K562 (cell line): ENCODE measurements around the gene G6PC3. TPM values are rescaled to one million over a fixed set of nuclear protein-coding genes. Genes with fewer than 3 reads are reported as not detected.

Experiments
- CBFA2T3 ChIP-seq: fragments of 450-650 bp; IDR thresholded peaks from 2 replicates; pipeline ENCODE4 v1.6.1; 2017
- CBX3 ChIP-seq, 2 experiments: IDR thresholded peaks; 1 replicate in 1 of 2; 2 replicates in 1 of 2; pipeline ENCODE4 v1.6.1; 2012; ENCODE audit warnings: inconsistent platforms in 2 of 2, low read length in 2 of 2, borderline replicate concordance in 1 of 2, control low read depth in 1 of 2
- EGR1 ChIP-seq: fragments of 450-650 bp; conservative IDR thresholded peaks from 2 replicates; pipeline ENCODE4 v1.6.1; 2017; ENCODE audit warnings: mild to moderate bottlenecking
- FIP1L1 ChIP-seq: fragments of 200-400 bp; formaldehyde crosslinking; IDR thresholded peaks from 2 replicates; pipeline ENCODE4 v1.6.1; 2018; ENCODE audit warnings: mild to moderate bottlenecking, low read depth, low read length; ENCODE audit not compliant: poor library complexity, severe bottlenecking
- HSF4 ChIP-seq: fragments of 250-450 bp; sonication (Bioruptor Pico); IDR thresholded peaks from 2 replicates; pipeline ENCODE4 v2.1.2; 2022; ENCODE audit warnings: mild to moderate bottlenecking, moderate library complexity, borderline replicate concordance
- MAFG ChIP-seq: fragments of 450-650 bp; conservative IDR thresholded peaks from 2 replicates; pipeline ENCODE4 v1.6.1; 2016; ENCODE audit warnings: missing genetic modification characterization, missing compliant biosample characterization
- MBD2 ChIP-seq: sonication (generic); IDR thresholded peaks from 2 replicates; pipeline ENCODE4 v1.6.1; 2016; ENCODE audit warnings: low read depth, borderline replicate concordance
- NFATC3 ChIP-seq: fragments of 450-650 bp; IDR thresholded peaks from 2 replicates; pipeline ENCODE4 v1.6.1; 2017; ENCODE audit warnings: mild to moderate bottlenecking
- NFIX ChIP-seq: fragments of 250-450 bp; sonication (Bioruptor Pico); IDR thresholded peaks from 2 replicates; pipeline ENCODE4 v1.4.0; 2020; ENCODE audit warnings: low read depth, mild to moderate bottlenecking, moderate library complexity
- NONO ChIP-seq, 2 experiments: fragments of 200-400 bp in 1 of 2; fragments of 450-650 bp in 1 of 2; formaldehyde crosslinking in 1 of 2; IDR thresholded peaks; 2 replicates each; pipeline ENCODE4 v1.6.1; 2017; ENCODE audit warnings: low read depth in 2 of 2, mild to moderate bottlenecking in 2 of 2, moderate library complexity in 2 of 2, low read length in 1 of 2
- RAD51 ChIP-seq: fragments of 450-650 bp; IDR thresholded peaks from 2 replicates; pipeline ENCODE4 v1.7.1; 2016; ENCODE audit warnings: low read depth, mild to moderate bottlenecking, borderline replicate concordance
- SIN3B ChIP-seq: fragments of 450-650 bp; IDR thresholded peaks from 2 replicates; pipeline ENCODE4 v1.6.1; 2017; ENCODE audit warnings: low read depth, mild to moderate bottlenecking, moderate library complexity
- SMAD1 ChIP-seq: fragments of 150-350 bp; IDR thresholded peaks from 2 replicates; pipeline ENCODE4 v1.6.1; 2014; ENCODE audit warnings: low read length, low read depth; ENCODE audit not compliant: partially characterized antibody
- TCF7 ChIP-seq: sonication (generic); IDR thresholded peaks from 2 replicates; pipeline ENCODE4 v1.6.1; 2016; ENCODE audit warnings: antibody characterized with exemption, borderline replicate concordance
- WHSC1 ChIP-seq: IDR thresholded peaks from one replicate; pipeline ENCODE4 v1.6.1; 2012; ENCODE audit warnings: low read length, control low read depth, inconsistent platforms
- polyA plus RNA-seq, 8 experiments: library from polyadenylated mRNA; depleted of rRNA in 4 of 8; stranded (reverse) in 5 of 8; unstranded in 3 of 8; fragments of >200 nt; fragmentation: Nextera tagmentation in 2 of 8; fragmentation: Illumina TruSeq in 1 of 8; extraction: Ambion mirVana in 2 of 8; extraction: Trizol in 1 of 8; gene quantifications; 2 replicates each; pipeline versions ENCODE4 v1.2.1 to v1.2.3, GENCODE V29; 2011 to 2014; ENCODE audit warnings: inconsistent platforms in 1 of 8, missing spikeins in 1 of 8
- total RNA-seq, 7 experiments: library from RNA; depleted of rRNA in 6 of 7; stranded (reverse); fragments of >200 nt in 6 of 7; fragmentation: Illumina TruSeq in 2 of 7; extraction: Trizol in 2 of 7; gene quantifications; 2 replicates each; pipeline versions ENCODE4 v1.2.1 to v1.2.3, GENCODE V29; 2011 to 2021; ENCODE audit warnings: low replicate concordance in 1 of 7
- TF ChIP-seq, protein P1 (sequence below), 2 experiments: fragments of 250-450 bp in 1 of 2; fragments of 450-650 bp in 1 of 2; sonication (Bioruptor Pico) in 1 of 2; IDR thresholded peaks; 2 replicates each; pipeline versions ENCODE4 v1.6.1 to v1.8.0; 2016 to 2021; ENCODE audit warnings: mild to moderate bottlenecking in 2 of 2, moderate library complexity in 2 of 2, missing compliant biosample characterization in 1 of 2, missing genetic modification characterization in 1 of 2
- TF ChIP-seq, protein P2 (sequence below): fragments of 250-450 bp; sonication (Bioruptor Pico); IDR thresholded peaks from 2 replicates; pipeline ENCODE4 v1.9.0; 2021; ENCODE audit warnings: mild to moderate bottlenecking
- TF ChIP-seq, protein P3 (sequence below): fragments of 250-450 bp; sonication (Bioruptor Pico); IDR thresholded peaks from 2 replicates; pipeline ENCODE4 v1.5.0; 2020; ENCODE audit warnings: mild to moderate bottlenecking
- TF ChIP-seq, protein P4 (sequence below): sonication (generic); formaldehyde crosslinking; IDR thresholded peaks from 2 replicates; pipeline ENCODE4 v1.8.1; 2022; ENCODE audit warnings: missing genetic modification reagents
- TF ChIP-seq, protein P5 (sequence below): fragments of 250-450 bp; sonication (Bioruptor Pico); IDR thresholded peaks from 2 replicates; pipeline ENCODE4 v1.4.0; 2020; ENCODE audit warnings: mild to moderate bottlenecking, moderate library complexity

G6PC3 gene
- total and polyA plus RNA-seq, 9 of the 15 experiments (the other 6 are each of a cell fraction or from before 2014, with no cell fraction given), result 10.4 to 57.8 (median 31.1) TPM

DNA sequence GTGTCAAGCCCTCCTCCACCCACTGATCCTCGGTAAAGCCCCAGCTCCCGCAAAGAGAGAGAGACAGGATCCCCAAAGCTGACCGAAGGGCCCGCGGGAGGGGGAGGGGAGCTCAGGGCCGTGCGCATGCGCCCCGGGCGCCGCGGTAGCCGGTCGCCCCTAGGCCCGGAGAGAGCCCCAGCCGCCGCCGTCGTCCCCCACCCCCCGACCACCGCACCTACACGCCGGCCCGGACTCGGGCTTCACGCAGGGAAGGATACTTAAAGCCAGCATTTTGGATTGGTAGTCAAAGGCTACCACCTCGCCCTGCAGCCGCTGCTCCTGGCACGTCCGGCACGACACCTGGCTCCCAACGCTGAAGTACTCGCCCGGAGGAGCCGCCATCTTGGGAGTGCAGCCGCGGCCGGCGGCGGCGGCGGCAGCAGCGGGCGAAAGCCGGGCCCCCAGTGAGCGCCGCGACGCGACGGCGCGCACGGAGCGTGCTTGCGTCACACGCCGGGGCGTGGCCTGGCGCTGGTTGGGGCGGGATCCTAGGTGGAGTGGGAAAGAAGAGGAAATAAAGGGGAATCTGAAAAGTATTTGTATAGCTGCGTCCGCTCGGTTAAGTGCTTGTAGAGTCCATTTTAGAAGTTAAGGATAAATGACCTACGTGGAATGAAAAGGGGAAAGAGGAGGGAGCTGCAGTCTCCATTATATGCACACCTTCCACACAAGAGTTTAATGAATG, 4.2 kb upstream of the G6PC3 start, which contains the start of gene LSM12 (continued):
- peak; percentile 48 for TF ChIP-seq FIP1L1
- no peak for TF ChIP-seq TCF7
- TF ChIP-seq MAFG (tag), result no peak
- TF ChIP-seq WHSC1, result no peak
- peak; percentile 54; the same call in 1 of the 2 replicates for TF ChIP-seq SIN3B
- peak; percentile 55 for TF ChIP-seq EGR1
- TF ChIP-seq NONO (IDR thresholded peaks at IDR 0.05; ENCODE audit: low read depth in 2 of 2, low read length in 1 of 2), result 0 out of 4 replicates have a peak, but pooled peaks of 1 of the 2 experiments have one; percentile 33
- no peak for TF ChIP-seq RAD51
- peak; percentile 55 for TF ChIP-seq SMAD1
- no peak for TF ChIP-seq NFIX (CRISPR knock-in tag)
- TF ChIP-seq, protein P1, sequence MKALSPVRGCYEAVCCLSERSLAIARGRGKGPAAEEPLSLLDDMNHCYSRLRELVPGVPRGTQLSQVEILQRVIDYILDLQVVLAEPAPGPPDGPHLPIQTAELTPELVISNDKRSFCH (CRISPR knock-in tag; IDR thresholded peaks at IDR 0.05), result no peak
- TF ChIP-seq, protein P1 (tag; IDR thresholded peaks at IDR 0.05), result 0 out of 2 replicates have a peak, but pooled peaks have one; percentile 36
- TF ChIP-seq, protein P2, sequence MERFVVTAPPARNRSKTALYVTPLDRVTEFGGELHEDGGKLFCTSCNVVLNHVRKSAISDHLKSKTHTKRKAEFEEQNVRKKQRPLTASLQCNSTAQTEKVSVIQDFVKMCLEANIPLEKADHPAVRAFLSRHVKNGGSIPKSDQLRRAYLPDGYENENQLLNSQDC (CRISPR knock-in tag), result peak; percentile 74; the same call in 1 of the 2 replicates
- TF ChIP-seq HSF4 (CRISPR knock-in tag), result no peak
- TF ChIP-seq, protein P3, sequence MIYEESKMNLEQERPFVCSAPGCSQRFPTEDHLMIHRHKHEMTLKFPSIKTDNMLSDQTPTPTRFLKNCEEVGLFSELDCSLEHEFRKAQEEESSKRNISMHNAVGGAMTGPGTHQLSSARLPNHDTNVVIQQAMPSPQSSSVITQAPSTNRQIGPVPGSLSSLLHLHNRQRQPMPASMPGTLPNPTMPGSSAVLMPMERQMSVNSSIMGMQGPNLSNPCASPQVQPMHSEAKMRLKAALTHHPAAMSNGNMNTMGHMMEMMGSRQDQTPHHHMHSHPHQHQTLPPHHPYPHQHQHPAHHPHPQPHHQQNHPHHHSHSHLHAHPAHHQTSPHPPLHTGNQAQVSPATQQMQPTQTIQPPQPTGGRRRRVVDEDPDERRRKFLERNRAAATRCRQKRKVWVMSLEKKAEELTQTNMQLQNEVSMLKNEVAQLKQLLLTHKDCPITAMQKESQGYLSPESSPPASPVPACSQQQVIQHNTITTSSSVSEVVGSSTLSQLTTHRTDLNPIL (CRISPR knock-in tag), result no peak
- 0 out of 2 replicates have a peak, but pooled peaks have one; percentile 39 for TF ChIP-seq MBD2
- no peak for TF ChIP-seq CBFA2T3
- no peak for TF ChIP-seq NFATC3
- TF ChIP-seq, protein P4, sequence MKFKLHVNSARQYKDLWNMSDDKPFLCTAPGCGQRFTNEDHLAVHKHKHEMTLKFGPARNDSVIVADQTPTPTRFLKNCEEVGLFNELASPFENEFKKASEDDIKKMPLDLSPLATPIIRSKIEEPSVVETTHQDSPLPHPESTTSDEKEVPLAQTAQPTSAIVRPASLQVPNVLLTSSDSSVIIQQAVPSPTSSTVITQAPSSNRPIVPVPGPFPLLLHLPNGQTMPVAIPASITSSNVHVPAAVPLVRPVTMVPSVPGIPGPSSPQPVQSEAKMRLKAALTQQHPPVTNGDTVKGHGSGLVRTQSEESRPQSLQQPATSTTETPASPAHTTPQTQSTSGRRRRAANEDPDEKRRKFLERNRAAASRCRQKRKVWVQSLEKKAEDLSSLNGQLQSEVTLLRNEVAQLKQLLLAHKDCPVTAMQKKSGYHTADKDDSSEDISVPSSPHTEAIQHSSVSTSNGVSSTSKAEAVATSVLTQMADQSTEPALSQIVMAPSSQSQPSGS, result no peak
- TF ChIP-seq, protein P5, sequence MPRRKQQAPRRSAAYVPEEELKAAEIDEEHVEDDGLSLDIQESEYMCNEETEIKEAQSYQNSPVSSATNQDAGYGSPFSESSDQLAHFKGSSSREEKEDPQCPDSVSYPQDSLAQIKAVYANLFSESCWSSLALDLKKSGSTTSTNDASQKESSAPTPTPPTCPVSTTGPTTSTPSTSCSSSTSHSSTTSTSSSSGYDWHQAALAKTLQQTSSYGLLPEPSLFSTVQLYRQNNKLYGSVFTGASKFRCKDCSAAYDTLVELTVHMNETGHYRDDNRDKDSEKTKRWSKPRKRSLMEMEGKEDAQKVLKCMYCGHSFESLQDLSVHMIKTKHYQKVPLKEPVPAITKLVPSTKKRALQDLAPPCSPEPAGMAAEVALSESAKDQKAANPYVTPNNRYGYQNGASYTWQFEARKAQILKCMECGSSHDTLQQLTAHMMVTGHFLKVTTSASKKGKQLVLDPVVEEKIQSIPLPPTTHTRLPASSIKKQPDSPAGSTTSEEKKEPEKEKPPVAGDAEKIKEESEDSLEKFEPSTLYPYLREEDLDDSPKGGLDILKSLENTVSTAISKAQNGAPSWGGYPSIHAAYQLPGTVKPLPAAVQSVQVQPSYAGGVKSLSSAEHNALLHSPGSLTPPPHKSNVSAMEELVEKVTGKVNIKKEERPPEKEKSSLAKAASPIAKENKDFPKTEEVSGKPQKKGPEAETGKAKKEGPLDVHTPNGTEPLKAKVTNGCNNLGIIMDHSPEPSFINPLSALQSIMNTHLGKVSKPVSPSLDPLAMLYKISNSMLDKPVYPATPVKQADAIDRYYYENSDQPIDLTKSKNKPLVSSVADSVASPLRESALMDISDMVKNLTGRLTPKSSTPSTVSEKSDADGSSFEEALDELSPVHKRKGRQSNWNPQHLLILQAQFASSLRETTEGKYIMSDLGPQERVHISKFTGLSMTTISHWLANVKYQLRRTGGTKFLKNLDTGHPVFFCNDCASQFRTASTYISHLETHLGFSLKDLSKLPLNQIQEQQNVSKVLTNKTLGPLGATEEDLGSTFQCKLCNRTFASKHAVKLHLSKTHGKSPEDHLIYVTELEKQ (CRISPR knock-in tag), result no peak
- no peak for TF ChIP-seq CBX3 (IDR thresholded peaks at IDR 0.05; ENCODE audit: borderline replicate concordance in 1 of 2, low read length in 2 of 2)
